Progenitor cell of endocrine pancreas (in vitro differentiated cells): ENCODE results near the gene CAPN12. TPM values are rescaled to one million over a fixed set of nuclear protein-coding genes. Genes with fewer than 3 reads are reported as not detected.
A peak's percentile ranks its signal among the peaks of the same experiment; 100 is the strongest.

Experiments used
- DNase-seq: peaks from one replicate; pipeline ENCODE4 v3.0.0; 2021; ENCODE audit warnings: low spot score; ENCODE audit not compliant: unreplicated experiment
- H3K27ac Mint-ChIP-seq: 2 replicates; pipeline ENCODE4 v1.8.0; 2021; ENCODE audit warnings: mild to moderate bottlenecking, moderate library complexity, mixed read lengths
- H3K27me3 Mint-ChIP-seq: 2 replicates; pipeline ENCODE4 v1.8.0; 2021; ENCODE audit warnings: mixed read lengths
- H3K36me3 Mint-ChIP-seq: 2 replicates; pipeline ENCODE4 v1.8.0; 2022; ENCODE audit warnings: mixed read lengths; ENCODE audit not compliant: insufficient read depth
- H3K4me1 Mint-ChIP-seq: 2 replicates; pipeline ENCODE4 v1.8.0; 2021; ENCODE audit warnings: low read depth, mixed read lengths
- H3K4me3 Mint-ChIP-seq: 2 replicates; pipeline ENCODE4 v1.8.0; 2021; ENCODE audit warnings: low read depth, mild to moderate bottlenecking, moderate library complexity, mixed read lengths
- H3K9me3 Mint-ChIP-seq: 2 replicates; pipeline ENCODE4 v1.8.0; 2021; ENCODE audit warnings: low read depth, mixed read lengths
- total RNA-seq: library from RNA; stranded (reverse); gene quantifications from 2 replicates; pipeline ENCODE4 v1.2.1, GENCODE V29; 2021
- TF ChIP-seq, protein P1 (sequence below): fragments of 200-600 bp; sonication (generic); IDR thresholded peaks from one replicate; pipeline ENCODE4 v1.5.0; 2021; ENCODE audit warnings: antibody characterized with exemption, mild to moderate bottlenecking; ENCODE audit not compliant: unreplicated experiment

CAPN12 gene
- total RNA-seq, 1 donor from 2014 or later, result 4.1 TPM

DNA sequence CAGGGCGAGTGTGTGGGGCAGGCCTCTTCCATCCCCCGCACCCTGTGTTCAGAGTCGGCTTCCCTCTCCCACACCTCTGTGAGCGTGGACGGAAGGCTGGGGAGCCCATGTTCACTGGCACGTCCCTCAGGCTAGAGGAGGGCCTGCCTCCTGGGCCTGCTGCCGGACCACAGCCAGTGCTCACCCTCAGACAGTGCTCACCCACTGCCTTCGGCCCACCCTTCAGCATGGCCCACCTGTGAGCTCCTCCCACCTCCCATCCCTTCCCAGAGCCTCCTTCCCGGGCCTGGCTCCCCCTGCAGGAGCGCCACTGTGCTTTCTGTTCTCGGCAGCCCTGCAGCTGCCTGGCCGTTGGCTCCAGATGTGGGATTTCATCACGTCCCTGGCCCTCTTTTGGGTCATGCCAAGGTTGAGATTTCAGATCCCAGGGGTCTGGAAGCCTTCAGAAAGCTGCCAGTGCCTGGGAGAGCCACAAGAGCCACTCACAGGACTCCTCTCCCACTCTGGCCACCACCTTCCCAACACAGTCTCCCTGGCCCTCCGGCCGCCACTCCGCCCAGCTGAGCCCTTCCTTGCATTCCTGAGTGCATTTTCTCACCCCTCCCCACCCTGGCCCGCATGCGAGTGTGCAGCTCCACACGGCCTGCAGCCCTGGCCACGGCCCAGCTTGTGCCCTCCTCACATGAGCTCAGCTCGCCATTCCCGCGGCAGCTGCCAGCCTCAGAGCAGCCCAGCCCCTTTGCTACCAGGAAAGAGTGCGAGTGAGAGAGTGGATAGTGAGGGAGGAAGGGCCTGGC lies 25.3 kb downstream of the CAPN12 start:
- H3K4me3 Mint-ChIP-seq, result no peak overlapping the region
- peaks cover 28% of the 10 kb centered on the region for H3K4me1 Mint-ChIP-seq
- TF ChIP-seq, protein P1, sequence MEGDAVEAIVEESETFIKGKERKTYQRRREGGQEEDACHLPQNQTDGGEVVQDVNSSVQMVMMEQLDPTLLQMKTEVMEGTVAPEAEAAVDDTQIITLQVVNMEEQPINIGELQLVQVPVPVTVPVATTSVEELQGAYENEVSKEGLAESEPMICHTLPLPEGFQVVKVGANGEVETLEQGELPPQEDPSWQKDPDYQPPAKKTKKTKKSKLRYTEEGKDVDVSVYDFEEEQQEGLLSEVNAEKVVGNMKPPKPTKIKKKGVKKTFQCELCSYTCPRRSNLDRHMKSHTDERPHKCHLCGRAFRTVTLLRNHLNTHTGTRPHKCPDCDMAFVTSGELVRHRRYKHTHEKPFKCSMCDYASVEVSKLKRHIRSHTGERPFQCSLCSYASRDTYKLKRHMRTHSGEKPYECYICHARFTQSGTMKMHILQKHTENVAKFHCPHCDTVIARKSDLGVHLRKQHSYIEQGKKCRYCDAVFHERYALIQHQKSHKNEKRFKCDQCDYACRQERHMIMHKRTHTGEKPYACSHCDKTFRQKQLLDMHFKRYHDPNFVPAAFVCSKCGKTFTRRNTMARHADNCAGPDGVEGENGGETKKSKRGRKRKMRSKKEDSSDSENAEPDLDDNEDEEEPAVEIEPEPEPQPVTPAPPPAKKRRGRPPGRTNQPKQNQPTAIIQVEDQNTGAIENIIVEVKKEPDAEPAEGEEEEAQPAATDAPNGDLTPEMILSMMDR, result peak; percentile 48
- peaks cover 16% of the 10 kb centered on the region for H3K36me3 Mint-ChIP-seq
- no peak for DNase-seq
- peak overlapping the region; percentile 90 for H3K27ac Mint-ChIP-seq
- no peaks in the 10 kb centered on the region for H3K9me3 Mint-ChIP-seq
- H3K27me3 Mint-ChIP-seq, result no peaks in the 10 kb centered on the region

DNA sequence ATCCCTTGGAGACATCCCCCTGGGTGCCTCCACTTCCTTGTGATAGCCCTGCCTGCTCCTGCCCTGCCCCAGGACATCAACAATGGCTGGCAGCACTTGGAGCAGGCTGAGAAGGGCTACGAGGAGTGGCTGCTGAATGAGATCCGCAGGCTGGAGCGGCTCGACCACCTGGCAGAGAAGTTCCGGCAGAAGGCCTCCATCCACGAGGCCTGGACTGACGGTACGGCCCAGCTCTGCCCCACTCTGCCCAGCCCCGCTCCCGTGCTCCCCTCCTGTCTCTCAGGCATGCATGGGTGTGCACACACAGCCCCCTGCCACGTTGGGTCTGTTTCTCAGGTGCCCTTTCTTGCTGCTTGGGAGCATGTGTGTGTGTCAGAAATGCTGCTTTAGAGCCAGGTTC lies 26.4 kb downstream of the CAPN12 start:
- no peak for DNase-seq
- TF ChIP-seq, protein P1, result no peak
- H3K4me3 Mint-ChIP-seq, result no peak overlapping the region
- H3K27ac Mint-ChIP-seq, result peak overlapping the region; percentile 90
- peaks cover 24% of the 10 kb centered on the region for H3K4me1 Mint-ChIP-seq
- H3K9me3 Mint-ChIP-seq, result no peaks in the 10 kb centered on the region
- peaks cover 20% of the 10 kb centered on the region for H3K36me3 Mint-ChIP-seq
- no peaks in the 10 kb centered on the region for H3K27me3 Mint-ChIP-seq

DNA sequence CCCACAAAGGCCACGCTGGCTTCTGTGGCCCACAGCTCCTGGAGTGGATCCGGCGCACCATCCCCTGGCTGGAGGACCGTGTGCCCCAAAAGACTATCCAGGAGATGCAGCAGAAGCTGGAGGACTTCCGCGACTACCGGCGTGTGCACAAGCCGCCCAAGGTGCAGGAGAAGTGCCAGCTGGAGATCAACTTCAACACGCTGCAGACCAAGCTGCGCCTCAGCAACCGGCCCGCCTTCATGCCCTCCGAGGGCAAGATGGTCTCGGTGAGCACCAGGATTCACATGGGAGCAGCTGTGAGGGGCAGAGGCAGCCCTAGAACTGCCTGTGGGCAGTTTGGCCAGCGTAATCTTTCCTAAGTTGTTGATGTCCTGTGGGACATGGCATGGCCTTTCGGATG lies 27.2 kb downstream of the CAPN12 start:
- Mint-ChIP-seq H3K4me1 (peaks cover 18% of the 10 kb centered on the region), H3K27me3 (no peaks in the 10 kb centered on the region), H3K9me3 (no peaks in the 10 kb centered on the region), H3K27ac (no peak overlapping the region), H3K4me3 (no peak overlapping the region), H3K36me3 (peaks cover 20% of the 10 kb centered on the region)
- no peak for DNase-seq
- TF ChIP-seq, protein P1, result no peak

DNA sequence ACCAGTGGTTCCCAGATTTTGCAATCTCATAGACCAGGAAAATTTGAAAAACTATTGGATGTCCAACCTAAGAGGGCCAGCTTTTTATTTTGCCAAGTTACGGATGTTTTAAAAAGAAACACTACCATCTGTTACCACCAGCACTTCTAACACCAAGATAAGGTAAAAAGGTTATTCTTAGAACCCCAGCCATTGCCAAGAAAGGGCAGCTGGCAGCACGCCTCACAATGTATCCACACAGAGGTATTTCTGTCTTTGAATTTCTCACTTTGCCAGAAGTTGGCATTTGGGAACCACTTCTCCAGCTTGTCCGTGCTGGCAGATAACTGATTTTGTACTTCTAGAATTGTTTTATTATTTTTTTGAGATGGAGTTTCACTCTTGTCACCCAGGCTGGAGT lies 28.7 kb downstream of the CAPN12 start:
- Mint-ChIP-seq H3K27me3 (no peaks in the 10 kb centered on the region), H3K4me3 (no peak overlapping the region), H3K4me1 (peaks cover 11% of the 10 kb centered on the region), H3K36me3 (peaks cover 21% of the 10 kb centered on the region), H3K9me3 (no peaks in the 10 kb centered on the region), H3K27ac (no peak overlapping the region)
- TF ChIP-seq, protein P1, result no peak
- DNase-seq, result no peak

DNA sequence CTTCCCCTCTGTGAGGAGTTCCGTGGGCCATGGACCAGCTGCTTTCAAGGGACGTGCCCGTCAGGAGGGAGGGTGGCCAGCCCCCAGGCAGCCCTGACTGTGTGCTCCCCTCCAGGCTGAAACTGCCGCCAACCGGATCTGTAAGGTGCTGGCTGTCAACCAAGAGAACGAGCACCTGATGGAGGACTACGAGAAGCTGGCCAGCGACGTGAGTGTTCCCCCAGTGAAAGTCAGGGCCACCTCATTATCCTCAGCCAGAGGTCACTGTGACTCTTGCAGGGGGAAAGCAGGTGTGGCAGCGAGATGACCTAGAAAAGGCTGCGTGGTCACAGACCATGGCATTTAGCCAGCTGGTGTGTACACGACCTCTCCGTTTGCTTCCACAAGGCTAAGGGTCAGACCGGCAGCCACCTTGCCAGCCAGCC lies 29.9 kb downstream of the CAPN12 start:
- Mint-ChIP-seq H3K27ac (no peak overlapping the region), H3K36me3 (peaks cover 23% of the 10 kb centered on the region), H3K4me1 (peaks cover 8% of the 10 kb centered on the region), H3K4me3 (no peak overlapping the region), H3K9me3 (no peaks in the 10 kb centered on the region), H3K27me3 (no peaks in the 10 kb centered on the region)
- no peak for DNase-seq
- TF ChIP-seq, protein P1, result no peak
